ENCODE data around the gene SIRT2. TPM values are rescaled to one million over a fixed set of nuclear protein-coding genes. Genes with fewer than 3 reads are reported as not detected.
A peak's percentile ranks its signal among the peaks of the same experiment; 100 is the strongest.

The SIRT2 gene
- total and polyA plus RNA-seq, 2 of the 13 experiments (the other 11 are each of a cell fraction or from before 2014, with no cell fraction given) = 22.3 to 26.1 TPM

DNA sequence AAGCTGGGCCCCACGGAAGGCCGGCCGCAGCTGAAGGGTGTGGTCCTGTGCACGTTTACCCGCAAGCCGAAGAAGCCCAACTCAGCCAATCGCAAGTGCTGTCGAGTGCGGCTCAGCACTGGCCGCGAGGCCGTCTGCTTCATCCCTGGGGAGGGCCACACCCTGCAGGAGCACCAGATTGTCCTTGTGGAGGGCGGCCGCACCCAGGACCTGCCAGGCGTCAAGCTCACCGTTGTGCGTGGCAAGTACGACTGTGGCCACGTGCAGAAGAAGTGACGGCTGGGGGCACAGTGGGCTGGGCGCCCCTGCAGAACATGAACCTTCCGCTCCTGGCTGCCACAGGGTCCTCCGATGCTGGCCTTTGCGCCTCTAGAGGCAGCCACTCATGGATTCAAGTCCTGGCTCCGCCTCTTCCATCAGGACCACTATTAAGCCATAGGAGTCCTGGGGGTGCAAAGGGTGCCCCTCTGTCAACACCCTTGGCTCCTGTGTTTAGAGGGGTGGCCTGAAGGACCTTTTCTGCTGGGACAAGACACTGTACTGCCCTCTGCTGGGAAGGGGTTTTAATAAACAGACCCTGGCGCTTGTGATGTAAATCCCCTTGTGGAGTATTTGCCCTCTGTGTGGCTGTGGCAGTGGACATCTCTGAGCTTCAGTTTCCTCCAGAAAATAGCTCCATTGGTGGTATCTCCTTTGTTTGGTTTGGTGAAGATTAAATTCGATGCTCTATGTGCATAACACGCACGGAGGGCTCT lies 33.2 kb upstream of the SIRT2 start (continued):
- TF ChIP-seq ZBTB20 (CRISPR knock-in tag; IDR thresholded peaks at IDR 0.05; ENCODE audit: borderline replicate concordance, low read depth) (no peak), TOE1 (CRISPR knock-in tag; IDR thresholded peaks at IDR 0.05) (no peak), KAT7 (CRISPR knock-in tag; IDR thresholded peaks at IDR 0.05; ENCODE audit: borderline replicate concordance) (no peak), ZNF430 (CRISPR knock-in tag; IDR thresholded peaks at IDR 0.05) (no peak), DNMT1 (CRISPR knock-in tag; IDR thresholded peaks at IDR 0.05) (0 out of 2 replicates have a peak, but pooled peaks have one; percentile 5), MNT (IDR thresholded peaks at IDR 0.05) (no peak), ELF3 (CRISPR knock-in tag; IDR thresholded peaks at IDR 0.05) (no peak), HOXA3 (CRISPR knock-in tag; IDR thresholded peaks at IDR 0.05) (no peak), ZNF567 (CRISPR knock-in tag; IDR thresholded peaks at IDR 0.05; ENCODE audit: borderline replicate concordance) (no peak), HMGA1 (CRISPR knock-in tag; conservative IDR thresholded peaks at IDR 0.05) (no peak), ZNF234 (CRISPR knock-in tag; conservative IDR thresholded peaks at IDR 0.05) (no peak), KDM5A (IDR thresholded peaks at IDR 0.05; ENCODE audit: borderline replicate concordance, low read length) (no peak), ZNF550 (CRISPR knock-in tag; IDR thresholded peaks at IDR 0.05; ENCODE audit: borderline replicate concordance) (no peak), MAFF (IDR thresholded peaks at IDR 0.05; ENCODE audit: low read depth, low read length) (no peak), POLR2AphosphoS5 (IDR thresholded peaks at IDR 0.05; ENCODE audit: low read depth, low read length) (no peak), STAT5B (CRISPR knock-in tag; IDR thresholded peaks at IDR 0.05) (no peak), ZNF598 (CRISPR knock-in tag; IDR thresholded peaks at IDR 0.05; ENCODE audit: borderline replicate concordance) (no peak), FOSL1 (CRISPR knock-in tag; IDR thresholded peaks at IDR 0.05; ENCODE audit: borderline replicate concordance) (no peak), ZZZ3 (CRISPR knock-in tag; IDR thresholded peaks at IDR 0.05; ENCODE audit: borderline replicate concordance) (no peak), KMT2B (CRISPR knock-in tag; IDR thresholded peaks at IDR 0.05) (no peak), ZNF460 (CRISPR knock-in tag; IDR thresholded peaks at IDR 0.05; ENCODE audit: borderline replicate concordance) (no peak), FOXA3 (CRISPR knock-in tag; IDR thresholded peaks at IDR 0.05) (no peak), ZNF331 (CRISPR knock-in tag; IDR thresholded peaks at IDR 0.05) (no peak), ZNF629 (CRISPR knock-in tag; conservative IDR thresholded peaks at IDR 0.05) (no peak)
- TF ChIP-seq, protein P1, sequence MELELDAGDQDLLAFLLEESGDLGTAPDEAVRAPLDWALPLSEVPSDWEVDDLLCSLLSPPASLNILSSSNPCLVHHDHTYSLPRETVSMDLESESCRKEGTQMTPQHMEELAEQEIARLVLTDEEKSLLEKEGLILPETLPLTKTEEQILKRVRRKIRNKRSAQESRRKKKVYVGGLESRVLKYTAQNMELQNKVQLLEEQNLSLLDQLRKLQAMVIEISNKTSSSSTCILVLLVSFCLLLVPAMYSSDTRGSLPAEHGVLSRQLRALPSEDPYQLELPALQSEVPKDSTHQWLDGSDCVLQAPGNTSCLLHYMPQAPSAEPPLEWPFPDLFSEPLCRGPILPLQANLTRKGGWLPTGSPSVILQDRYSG (CRISPR knock-in tag; IDR thresholded peaks at IDR 0.05) = no peak
- TF ChIP-seq, protein P2, sequence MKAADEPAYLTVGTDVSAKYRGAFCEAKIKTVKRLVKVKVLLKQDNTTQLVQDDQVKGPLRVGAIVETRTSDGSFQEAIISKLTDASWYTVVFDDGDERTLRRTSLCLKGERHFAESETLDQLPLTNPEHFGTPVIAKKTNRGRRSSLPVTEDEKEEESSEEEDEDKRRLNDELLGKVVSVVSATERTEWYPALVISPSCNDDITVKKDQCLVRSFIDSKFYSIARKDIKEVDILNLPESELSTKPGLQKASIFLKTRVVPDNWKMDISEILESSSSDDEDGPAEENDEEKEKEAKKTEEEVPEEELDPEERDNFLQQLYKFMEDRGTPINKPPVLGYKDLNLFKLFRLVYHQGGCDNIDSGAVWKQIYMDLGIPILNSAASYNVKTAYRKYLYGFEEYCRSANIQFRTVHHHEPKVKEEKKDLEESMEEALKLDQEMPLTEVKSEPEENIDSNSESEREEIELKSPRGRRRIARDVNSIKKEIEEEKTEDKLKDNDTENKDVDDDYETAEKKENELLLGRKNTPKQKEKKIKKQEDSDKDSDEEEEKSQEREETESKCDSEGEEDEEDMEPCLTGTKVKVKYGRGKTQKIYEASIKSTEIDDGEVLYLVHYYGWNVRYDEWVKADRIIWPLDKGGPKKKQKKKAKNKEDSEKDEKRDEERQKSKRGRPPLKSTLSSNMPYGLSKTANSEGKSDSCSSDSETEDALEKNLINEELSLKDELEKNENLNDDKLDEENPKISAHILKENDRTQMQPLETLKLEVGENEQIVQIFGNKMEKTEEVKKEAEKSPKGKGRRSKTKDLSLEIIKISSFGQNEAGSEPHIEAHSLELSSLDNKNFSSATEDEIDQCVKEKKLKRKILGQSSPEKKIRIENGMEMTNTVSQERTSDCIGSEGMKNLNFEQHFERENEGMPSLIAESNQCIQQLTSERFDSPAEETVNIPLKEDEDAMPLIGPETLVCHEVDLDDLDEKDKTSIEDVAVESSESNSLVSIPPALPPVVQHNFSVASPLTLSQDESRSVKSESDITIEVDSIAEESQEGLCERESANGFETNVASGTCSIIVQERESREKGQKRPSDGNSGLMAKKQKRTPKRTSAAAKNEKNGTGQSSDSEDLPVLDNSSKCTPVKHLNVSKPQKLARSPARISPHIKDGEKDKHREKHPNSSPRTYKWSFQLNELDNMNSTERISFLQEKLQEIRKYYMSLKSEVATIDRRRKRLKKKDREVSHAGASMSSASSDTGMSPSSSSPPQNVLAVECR (CRISPR knock-in tag; IDR thresholded peaks at IDR 0.05; ENCODE audit: borderline replicate concordance) = no peak

All from HepG2 (cell line).